Measurements from ENCODE around the gene SNED1.
"Not testable (repeated sequence)": the region's sequence is repeated elsewhere in the genome, so short reads cannot be mapped to it uniquely, and the experiment has no call there.

SNED1 gene

DNA sequence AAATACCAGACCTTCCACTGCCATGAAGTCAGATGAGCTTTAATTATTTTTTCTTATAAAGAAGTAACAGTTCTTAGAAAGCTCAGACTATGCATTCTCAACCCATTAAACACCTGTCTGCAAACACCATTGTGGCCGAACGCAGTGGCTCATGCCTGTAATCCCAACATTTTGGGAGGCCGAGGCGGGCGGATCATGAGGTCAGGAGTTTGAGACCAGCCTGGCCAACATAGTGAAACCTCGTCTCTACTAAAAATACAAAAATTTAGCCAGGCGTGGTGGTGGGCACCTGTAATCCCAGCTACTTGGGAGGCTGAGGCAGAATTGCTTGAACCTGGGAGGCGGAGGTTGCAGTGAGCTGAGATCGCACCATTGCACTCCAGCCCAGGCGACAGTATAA is 106.2 kb downstream of the SNED1 start:
- DNase-seq = not testable (repeated sequence)

DNA sequence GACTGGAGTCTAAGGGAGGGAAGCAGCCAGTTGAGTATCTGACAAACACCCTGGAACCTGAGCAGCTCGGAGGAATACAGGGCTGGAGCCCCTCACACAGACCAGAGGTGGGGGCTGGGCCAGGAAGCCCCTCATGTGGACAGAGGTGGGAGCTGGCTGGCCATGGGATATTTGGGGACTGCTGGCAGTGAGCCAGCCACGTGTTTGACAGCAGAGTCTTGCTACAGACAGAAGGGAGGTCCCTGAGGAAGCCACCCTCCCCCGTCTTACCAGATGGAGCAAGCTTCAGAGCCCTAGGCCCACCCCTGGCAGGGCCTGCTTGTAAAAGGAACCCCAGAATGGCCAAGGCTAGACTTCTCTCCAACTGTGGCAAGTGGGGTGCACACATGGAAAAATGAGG is 107.2 kb downstream of the SNED1 start:
- no peak for DNase-seq

DNA sequence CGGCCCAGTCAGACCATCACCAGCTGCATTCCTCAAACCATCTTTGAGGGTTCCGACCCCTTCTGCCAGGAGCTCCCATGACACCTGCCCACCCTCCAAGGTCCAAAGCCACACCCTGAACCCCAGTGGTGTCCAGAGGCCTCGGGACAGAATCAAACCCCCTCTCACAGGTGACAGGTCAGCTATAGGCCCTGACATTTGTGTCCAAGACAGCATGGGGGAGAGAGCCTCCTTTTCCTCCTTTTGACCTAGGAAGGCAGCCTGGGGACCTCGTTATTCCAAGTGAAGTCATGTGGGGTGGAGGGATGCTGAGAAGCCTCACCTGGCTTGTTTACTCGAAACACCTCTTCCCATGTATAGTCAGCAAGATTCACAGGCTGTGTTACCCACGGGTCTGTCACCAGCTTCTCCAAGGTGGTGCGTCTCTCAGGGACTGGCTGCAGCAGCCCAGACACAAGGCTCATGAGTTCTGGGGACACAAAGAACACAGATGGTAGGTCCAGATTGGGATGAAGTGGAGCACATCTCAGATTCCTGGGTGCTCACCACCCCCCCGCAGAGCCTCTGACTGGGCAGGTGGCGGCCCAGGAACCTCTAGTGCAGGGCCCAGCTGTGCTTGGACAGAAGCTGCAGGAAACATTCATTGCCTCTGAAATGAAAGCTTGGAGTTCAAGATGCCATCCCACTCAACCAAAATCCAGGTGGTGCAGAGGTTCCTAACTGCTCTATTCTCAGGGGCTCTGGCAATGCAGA is 108.8 kb downstream of the SNED1 start:
- DNase-seq = no peak

DNA sequence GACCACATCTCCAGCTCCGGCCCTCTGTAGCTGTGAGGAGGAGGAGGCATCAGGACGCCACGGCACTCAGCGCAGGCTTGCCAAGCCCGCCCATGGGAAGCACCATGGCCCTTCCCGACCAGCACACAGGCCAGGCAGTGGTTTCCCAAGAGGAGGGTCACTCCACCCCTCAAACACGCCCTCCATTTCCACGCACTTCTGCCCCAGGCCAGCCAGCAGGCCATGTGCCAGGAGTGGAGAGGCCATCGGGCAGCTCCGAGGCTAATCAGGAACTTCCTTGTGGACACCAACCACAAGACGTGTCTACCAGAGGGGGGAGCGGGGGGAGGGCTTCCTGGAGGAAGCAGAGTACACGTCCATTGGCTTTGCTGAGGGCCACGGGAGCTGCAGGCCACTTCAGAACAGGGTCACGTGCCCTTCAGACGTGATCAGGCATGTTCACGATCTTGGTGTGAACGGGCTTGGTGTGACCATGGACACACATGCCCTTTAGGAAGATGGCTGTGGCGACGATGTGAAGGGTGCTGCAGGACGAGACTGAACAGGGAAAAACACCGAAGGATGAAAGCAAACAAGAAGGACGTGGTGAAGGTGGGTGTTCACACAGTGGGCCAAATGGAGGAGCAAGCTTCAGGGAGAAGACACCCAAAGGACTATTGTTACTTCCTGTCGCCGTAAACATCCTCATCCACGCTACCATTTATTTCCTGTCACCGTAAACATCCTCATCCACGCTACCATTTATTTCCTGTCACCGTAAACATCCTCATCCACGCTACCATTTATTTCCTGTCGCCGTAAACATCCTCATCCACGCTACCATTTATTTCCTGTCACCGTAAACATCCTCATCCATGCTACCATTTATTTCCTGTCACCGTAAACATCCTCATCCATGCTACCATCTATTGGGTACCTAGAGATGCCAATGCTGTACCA is 110.1 kb downstream of the SNED1 start:
- peak in 1 of 58 donors; percentile 9 for DNase-seq

DNA sequence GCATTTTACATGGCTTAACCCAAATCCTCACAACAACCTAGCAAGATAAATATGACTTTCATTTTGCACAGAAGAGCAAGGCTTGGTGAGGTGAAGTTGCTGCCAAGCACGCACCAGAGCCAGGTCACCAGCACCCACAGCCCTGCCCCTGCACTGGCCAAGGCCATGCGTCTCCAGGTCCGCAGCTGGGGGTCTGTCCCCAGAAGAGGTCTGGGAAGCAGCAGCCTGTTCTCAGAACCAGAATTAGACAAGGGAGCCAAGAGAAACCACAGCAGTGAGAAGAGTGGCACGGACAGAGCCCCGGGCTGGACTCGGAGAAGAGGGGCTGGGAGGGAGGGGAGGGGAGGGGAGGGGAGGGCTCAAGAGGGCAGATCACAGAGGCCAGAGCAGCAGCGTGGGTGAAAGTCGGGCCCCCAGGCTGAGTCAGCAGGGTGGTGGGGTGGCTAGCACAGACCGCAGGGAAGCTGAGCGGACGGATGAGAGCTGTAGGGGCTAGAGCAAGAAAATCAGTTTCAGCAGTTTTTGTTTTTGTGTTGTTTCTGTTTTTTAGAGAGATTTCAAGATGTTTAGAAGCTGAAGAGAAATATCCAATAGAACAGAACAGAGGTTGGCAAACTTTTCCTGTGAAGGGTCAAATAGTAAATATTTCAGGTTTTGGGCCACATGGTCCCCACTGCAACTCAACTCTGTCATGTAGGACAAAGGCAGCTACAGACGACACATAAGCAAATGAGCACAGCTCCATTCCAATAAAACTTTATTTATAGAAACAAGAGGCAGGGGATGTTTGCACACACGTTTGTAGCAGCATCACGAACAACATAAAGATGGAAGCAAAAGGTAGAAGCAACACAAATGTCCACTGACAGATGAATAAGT is 111.0 kb downstream of the SNED1 start:
- DNase-seq = no peak

DNA sequence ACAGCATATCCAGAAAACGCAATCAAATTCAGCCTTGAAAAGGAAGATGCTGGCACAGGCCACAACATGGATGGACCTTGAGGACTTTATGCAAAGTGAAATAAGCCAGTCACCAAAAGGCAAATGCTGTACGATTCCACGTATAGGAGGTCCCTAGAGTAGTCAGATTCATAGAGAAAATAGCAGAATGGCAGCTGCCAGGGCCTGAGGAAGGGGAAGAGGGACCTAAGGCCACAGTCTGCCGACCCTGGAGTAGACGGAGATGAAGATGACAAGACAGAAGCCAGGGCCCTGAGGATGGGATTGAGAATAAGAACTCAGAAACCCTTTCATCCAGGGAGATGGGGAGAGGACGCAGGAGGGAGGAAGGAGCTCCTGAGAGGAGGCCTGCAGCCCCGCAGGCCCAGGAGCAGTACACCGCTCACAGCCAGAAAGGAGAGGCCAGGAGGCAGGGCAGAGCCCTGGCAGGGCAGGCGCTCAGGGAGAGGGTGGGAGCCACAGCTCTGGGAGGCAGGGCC is 111.7 kb downstream of the SNED1 start:
- no peak for DNase-seq

DNA sequence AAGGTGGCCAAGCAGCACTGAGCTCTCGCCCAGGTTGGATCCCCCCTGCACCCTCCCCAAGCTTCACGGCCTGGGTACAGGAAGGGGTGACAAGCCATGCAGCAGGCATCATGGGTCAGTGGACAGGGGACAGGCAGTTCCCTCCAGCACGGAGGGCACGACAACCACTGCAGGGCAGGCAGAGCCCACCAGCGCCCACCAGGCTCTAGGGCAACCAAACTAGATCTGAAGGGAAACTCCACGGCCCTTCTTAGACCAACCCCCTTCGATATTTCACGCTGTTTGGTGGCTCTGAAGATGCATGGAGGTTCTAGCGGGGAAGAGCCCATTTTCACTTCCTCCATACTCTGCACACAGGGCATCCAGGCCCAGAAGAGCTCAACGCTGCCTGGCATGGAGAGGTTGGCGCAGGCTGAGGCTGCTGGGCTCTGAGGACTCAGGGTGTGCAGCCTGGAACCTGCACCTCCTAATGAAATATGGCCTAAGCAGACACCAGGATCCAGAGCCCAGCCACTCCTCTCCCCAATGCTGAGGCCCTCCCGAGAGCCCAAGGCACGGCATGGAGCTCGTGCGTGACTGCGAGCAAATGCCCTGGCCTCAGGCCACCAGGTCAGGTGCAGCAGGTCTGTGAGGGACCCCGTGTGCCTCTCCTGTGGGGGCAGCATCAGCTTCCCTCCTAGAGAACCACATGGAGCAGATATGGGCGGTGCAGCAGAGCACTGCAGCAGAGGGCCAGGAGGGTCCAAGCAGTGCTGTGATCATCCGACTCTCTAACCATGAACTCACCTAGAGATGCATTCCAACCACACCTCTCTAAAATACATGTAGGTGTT is 112.4 kb downstream of the SNED1 start:
- no peak for DNase-seq

DNA sequence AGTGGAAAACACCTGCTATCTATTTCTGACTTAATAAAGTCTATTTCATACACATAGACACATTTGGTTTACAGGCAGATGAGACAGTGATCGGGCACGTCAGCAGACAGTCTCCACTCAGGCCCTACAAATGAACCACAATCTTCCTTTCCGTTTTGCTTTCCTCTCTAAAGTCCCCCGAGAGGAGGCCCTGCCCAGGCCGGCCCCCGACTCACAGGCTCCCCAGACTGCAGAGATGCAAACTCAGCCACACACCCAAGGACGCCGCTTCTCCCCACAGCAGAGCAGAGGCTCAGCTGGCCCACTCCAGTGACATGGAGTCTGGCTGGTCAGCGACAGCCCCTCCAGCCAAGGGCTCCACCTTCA is 113.0 kb downstream of the SNED1 start:
- no peak for DNase-seq

DNA sequence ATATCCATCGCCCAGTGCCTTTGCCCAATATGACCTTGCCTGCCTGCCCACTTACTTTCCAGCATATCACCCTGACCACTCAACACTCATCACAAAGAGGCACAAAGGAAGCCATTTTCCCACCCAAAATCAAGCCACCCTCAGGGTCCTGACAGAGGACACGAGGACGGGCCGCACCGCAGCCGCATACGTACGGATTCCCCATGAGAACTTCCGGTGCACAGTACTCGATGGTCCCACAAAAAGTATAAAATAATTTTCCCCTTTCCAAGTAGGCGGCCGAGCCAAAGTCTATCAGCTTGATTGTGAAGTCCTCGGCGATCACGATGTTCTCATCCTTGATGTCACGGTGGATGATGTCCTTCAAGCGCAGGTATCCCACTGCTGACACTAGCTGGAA is 113.6 kb downstream of the SNED1 start:
- DNase-seq = no peak

DNA sequence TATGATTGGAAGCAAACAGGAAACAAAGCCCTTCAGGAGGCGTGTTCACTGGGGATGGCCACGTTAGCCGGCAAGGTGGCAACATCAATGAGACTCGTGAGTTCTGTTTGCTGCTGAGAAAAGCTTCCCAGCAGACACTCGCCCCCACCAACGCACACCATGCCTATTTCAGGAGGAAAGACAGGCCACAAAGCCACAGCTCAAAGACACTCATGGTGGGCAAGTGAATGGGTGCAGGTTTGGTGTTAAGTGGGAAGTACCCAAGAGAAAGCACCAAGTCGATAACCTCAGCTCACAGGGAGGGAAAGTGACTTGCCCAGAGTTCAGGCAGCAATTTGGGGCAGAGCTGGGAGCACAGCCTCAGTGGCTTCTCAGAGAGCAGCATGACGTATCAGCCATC is 114.2 kb downstream of the SNED1 start:
- DNase-seq = no peak

DNA sequence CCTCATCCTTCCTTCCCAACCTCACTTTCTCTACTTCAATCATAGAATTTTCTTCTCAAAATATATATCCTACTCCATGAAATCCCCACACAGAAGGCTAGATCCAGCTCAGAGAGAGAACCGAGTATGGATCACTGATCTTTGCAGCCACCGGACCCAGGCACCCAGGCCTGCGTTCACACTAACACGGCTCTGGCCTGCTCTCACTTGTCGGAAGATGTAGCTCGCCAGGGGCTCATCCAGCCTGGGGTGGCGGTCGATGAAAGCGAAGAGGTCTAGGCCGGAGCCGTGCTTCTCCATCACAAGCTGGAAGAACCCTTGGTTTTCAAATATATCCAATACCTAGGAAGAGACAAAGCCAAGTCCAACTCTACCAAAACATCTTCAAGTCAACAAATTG is 116.4 kb downstream of the SNED1 start:
- DNase-seq = no peak

DNA sequence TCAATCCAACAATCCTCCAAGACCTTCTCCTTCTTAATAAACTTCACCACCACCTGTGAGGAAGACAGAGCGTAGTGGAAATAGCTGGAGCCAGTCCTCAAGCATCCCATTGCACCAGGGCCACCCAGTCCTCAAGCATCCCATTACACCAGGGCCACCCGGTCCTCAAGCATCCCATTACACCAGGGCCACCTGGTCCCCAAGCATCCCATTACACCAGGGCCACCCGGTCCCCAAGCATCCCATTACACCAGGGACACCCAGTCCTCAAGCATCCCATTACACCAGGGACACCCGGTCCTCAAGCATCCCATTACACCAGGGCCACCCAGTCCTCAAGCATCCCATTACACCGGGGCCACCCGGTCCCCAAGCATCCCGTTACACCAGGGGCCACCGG is 116.9 kb downstream of the SNED1 start:
- no peak for DNase-seq

DNA sequence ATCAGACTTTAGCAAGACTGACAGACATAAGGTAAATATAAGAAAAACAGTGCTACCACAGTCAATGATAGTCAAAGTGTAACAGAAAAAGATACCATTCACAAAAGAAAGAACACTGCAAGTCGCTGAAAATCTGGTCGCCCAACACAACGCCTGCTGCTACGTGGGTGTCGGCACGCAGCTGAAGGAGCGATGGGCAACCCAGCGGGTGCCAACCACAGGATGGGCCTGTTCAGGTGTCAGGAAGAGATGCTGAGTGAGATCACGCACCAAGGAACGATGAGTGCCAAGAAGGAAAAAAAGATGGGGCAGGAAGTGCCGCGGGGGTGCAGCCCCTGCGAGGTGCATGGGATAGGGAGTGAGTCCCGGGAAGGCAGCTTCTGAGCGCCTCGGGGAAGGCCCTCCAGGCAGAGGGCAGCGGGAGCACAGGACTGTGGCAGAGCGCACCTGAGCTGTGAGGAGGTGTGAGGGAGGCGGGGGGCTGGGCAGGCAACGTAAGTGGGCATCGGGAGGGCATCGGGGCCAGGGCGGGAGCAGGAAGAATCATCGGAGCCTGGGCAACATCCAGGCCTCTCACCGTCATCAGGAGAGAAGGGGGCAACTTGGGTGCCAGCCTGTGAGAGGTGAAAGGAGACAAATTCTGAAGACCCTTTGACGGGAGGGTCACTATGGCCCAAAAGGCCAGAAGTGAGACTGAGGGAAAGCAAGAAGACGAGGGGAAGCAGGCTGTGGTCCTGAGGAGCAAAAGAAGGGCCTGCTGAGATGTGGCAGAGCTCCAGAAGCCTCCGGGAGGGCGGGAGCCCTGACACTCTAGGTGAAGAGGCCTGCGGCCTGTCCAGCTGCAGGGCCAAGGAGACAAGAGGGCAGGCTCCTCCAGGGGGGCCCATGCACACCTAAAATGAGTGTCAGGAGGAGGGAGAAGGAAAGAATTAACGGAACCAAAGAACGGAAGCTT is 118.5 kb downstream of the SNED1 start:
- DNase-seq = no peak

DNA sequence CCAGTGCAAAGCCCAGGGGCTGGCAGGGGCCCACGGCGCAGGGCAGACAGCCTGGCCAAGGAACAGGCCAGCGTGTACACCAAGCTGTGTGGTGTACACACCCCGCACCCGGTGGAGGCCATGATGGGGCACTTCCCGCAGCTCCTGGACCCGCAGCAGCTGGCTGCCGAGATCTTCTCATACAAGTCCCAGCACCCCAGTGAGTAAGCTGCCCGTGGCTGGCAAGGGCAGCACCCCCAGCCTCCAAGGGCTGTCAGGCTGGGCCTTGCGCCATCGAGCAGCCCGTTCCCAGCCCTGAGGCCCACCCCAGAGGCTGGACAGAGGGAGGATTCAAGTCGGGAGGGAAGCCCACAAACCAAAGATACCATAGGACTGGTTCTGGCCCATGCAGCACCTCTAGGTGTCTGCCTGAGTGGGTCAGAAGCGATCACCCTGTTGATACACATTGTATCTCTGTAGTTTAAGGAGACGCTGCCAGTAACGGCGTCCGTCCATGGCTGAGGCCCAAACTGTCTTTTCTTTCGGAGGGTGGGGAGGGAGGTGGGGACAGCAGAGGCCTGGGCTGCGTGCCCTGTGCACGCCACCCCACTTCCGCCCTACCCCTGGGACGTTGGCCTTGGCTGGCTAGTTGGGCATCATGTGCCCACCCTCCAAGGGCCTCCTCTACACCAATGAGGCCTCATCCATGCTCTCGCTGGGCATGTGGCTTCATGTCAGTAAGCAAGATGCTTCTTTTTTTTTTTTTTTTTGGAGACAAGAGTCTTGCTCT is 120.5 kb downstream of the SNED1 start:
- DNase-seq = no peak

DNA sequence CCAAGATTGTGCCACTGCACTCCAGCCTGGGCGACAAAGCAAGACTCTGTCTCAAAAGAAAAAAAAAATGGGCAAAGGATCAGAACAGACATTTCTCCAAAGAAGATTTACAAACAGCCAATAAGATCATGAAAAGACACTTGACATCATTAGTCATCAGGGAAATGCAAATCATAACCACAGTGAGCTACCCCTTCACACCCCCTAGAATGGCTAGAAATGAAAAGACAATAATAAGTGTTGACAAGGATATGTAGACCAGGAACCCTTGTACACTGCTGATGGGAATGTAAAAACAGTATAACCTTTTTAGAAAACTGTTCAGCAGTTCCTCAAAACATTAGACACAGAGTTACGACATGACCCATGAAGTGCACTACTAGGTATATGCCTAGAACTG is 122.0 kb downstream of the SNED1 start:
- DNase-seq = no peak

DNA sequence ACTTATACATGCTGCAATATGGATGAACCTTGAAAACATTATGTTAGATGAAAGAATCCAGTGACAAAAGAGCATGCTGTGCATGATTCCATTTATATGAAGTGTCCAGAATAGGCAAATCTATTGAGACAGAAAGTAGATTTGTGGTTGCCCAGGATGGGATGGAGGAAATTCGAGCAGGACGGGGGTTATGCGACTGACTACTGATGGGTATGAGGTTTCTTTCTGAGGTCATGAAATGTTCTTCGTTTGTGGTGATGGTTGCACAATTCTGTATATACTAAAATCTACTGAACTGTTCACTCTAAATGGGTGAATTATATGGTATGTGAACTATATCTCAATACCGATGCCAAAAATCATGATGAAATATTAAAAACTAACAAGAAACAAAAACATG is 122.6 kb downstream of the SNED1 start:
- DNase-seq = no peak

DNA sequence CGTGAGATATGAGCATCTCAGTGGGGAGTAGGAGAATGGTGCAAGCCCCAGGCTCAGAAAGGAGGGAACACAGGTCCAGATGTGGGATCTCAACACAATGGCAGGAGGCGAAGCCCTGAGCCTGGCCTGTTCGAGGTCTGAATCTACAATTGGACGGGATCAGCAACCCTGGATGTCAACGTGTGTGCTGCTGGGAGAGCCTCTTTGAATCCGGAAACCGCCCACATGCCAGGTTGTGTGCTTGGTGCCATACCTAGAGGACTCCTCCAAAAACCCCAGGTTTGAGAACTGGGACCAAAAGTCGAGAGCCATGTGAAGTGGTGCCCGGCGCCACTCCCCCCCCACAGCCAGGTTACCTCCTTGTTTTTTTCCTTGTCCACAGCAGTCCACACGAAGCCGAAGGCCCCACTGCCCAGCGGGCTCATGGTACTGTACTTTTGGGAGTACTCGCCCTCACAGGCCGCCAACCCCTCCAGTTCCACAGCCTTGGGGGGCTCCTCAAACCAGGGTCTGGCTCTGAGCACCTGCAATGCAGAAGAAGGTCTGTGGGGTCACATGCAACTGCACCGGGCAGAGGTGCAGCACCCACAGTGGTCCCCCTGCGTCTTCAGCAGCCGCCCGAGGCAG is 124.1 kb downstream of the SNED1 start:
- no peak for DNase-seq
